ENCODE measurements around the gene TTC7B.

The TTC7B gene

DNA sequence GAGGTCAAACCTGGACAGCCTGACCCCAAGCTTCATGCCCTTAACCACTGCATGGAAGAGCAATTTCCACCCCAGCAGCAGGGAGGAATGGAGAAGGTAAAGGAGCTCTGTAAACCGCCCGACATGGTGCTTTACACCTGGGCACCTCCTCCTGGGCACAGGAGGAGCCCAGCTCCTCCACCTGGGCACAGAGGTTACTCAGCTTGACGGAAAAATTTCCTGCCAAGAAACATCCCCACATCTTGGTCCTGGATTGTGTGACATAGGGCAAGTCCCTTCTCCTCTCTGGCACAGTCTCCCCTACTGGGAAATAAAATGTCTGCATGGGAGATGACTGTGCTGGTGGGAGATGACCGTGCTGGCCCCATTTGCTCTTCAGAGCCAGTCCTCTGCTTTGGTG is 40.8 kb downstream of the TTC7B start:
- no peak for DNase-seq (ENCODE audit: low spot score)

DNA sequence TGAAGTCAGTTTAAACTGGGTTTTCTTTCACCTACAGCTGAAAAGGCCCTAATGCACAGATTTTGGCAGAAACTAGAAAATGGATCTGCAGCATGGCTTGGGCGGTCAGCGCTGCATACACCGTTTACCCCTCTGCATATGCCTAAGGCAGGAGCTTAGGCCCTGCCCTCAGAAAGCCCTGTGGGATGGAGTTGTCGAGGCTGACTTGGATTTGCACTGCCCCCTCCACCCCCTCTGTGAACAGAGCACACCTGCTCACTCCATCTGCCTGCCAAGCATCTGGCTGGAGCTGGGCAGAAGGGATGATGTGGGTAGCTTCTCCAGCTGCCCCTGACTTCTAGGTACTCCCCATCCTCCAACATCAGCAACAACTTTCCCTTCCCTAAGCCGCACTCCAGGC is 41.9 kb downstream of the TTC7B start:
- DNase-seq (ENCODE audit: low spot score): no peak

DNA sequence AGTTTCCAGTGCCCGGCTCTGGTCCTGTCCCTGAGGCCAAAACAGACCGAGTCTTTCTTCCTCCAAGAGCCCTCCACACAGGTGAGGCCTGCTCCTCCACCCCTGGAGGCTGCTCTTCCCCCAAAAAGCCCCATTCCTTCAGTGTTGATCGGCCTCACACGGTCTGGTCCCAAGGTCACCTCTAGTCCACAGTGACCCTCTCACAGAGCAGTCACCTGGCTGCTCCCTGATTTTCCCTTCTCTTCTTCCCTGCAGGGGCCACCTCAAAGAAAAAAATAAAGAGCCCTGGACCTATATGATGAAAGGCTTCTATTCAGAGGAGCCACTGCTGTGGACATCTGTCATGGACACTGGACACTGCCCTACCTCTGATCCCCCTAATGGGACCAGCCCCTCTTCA is 42.5 kb downstream of the TTC7B start:
- DNase-seq (ENCODE audit: low spot score): no peak

DNA sequence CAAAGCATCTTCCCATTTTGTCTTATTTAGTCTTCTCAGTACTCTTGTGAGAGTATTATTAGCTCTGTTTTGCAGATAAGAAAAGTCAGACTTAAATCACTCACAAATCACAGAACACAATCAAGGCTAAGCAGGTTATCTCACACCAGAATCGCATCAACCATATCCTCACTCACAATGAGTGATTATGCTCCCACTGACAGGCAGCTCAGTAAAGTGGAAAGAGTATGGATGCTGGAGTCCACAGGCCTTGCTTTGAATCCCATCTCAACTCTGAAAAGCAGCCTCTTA is 43.1 kb downstream of the TTC7B start:
- DNase-seq (ENCODE audit: low spot score): no peak

DNA sequence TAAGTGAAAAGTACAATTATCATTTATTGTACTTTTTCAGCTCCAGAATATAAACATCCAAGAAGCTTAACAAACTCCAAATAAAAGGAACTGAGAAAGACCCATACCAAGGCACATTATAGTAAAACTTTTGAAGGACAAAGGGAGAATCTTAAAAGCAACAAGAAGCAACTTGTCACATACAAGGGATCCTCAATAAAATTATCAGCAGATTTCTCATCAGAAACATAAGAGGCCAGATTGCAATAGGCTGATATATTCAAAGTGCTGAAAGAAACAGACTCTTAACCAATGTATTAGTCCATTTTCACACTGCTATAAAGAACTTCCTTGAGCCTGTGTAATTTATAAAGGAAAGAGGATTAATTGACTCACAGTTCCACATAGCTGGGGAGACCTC is 48.3 kb downstream of the TTC7B start:
- no peak for DNase-seq (ENCODE audit: low spot score)

DNA sequence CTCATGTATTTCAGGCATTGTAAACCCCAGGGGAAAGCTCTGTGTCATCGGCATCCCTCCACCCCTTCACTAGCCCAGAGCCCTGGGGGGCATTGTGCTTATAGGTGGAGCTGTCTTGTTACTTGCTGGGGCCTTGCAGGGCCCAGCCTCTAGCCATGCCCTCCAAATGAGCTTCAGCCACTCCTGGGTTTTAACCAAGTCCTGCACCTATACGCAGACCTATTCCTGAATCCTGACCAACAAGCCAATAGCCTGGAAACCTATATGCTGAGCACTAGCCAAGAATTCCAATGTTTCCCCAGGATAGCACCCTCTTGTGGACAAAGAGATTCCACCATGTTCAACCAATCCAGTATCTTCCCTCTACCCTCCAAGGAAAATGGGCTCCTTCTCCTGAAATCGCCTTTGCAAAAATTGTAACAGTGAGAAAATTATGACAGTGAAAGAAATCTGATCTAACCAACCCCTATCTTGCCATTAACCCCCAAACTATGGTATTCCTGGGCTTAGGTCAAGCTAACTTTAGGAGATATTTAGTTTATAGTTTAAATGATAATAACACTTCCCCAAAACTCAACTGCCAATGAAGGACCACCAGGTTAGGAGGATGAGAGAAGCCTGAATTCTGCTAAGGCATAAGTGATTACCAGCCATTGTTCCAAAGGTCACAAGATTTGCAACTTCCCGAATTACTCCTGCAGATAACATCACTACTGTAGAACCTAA is 55.5 kb downstream of the TTC7B start:
- DNase-seq (ENCODE audit: low spot score): peak; percentile 57

DNA sequence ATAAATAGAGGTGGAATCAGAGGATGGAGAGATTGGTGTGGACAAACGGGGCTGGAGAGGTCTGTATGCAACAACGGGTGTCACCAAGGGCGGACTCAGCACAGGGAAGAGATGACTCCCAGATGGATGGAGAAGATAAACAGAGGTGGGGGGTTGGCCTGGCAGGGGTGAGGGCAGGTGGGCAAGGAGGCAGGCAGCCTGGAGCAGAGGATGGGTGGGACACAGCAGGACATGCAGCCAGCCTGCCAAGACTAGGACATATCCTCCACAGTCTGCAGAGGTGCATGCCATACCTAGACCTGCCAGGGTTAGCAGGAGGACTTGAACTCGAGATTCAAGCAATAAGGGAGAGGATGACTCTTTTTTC is 56.2 kb downstream of the TTC7B start:
- DNase-seq (ENCODE audit: low spot score): no peak

DNA sequence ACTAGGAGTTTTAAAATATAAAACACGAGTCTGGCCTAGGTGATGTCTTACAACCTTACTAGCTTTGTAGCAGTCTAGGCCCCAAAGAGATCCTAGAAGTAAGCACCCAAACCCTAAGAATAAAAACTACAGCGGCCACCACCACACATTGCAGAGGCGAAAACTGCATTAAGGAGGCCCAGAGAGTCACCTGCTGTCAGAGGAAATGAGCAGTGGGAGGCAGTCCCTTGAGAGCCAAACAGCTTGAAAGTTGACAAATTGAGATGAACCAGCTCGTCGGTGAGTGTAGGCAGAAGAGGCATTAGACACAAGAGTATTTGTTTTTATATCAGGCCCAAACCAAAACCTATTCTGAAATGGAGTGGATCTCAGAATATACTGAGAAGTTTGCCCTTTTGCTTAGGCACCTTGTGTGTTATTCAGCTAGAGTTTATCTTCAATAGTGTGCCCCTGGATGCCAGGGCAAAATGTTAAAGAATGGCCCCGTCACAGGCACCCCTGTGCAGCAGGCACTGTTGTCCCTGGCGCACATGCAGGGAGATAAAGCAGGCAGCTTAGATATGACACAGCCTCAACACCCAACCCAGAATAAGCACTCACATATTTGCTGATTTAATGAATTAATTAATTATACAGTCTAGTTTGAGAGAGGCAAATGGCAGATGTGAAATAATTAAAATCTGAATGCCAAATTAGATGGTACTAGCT is 56.7 kb downstream of the TTC7B start:
- no peak for DNase-seq (ENCODE audit: low spot score)

DNA sequence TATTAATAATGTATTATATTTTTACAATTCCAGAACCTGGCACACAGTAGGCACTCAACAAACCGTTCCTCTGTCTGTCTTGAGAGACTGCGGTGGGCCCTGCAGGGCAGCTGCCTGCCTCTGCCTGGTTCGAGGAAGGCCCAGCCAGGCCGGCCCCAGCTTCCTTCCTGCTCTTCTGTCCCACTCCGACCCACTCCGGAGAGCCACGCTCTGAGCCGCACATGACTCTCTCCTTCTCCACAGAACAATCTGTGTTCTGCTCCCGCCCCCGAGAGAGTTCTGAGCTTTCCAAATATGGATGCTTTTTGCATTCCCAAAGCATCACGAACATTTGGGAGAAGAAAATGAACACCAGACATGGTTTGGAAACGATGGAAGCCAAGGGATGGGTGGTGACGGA is 57.3 kb downstream of the TTC7B start:
- DNase-seq (ENCODE audit: low spot score): peak; percentile 59

DNA sequence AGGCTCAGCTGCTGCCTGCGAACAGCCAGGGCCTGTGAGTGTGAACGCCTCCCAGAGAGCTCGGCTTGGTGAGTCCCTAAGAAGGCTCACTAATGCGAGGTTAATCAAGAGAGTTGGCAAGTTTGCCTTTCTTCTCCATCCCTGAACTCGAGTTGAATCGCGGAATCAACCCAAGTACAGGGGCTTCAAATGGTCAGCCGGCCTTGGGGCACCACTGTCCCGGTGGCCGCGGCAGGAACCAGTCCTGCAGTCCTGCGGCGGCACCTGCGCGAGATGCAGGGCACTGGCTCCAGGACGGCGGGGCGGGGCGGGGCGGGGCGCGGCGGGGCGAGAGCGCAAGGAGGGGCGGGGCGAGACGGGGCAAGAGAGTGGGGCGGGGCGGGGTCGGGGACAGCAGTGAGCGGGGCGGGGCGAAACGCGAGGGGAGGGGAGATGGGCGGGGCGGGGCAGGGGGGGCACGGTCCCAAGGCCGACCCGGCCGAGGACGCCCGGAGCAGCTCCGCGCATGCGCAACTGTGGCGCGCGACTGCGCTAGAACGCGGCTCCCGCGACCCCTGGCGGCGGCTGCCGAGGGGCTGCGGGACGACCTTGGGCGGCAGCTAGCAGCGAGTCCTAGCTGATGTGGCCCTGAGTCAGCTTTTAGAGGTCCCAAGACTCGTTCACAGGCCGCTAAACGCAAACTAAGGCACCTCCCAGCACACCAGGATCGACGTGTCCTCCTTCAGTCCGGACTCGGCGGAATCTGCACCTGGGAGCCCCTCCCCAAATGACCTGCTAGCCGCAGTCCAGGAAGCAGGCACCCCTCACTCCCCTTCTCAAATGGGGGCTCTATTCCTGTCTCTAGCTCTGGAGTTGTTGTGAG is 58.0 kb downstream of the TTC7B start:
- DNase-seq (ENCODE audit: low spot score): peak; percentile 93

DNA sequence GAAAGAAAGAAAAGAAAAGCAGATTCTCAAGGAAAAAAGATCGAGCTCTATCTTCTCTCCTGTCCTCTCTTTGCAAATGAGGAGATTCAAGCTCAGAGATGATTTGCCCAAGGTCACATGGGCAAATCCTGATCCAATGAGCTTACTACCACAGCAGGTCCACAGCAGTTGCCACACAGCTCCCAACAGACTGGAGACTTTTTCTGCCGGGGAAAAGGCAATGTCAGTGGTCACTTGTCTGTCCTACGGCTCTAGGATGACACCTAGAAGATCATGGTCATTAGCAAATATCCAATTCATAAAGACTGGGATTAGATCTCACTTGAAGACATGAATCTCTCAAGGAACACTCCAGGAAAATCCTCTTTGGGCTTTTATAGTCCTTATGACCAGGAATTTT is 58.8 kb downstream of the TTC7B start:
- DNase-seq (ENCODE audit: low spot score): no peak

DNA sequence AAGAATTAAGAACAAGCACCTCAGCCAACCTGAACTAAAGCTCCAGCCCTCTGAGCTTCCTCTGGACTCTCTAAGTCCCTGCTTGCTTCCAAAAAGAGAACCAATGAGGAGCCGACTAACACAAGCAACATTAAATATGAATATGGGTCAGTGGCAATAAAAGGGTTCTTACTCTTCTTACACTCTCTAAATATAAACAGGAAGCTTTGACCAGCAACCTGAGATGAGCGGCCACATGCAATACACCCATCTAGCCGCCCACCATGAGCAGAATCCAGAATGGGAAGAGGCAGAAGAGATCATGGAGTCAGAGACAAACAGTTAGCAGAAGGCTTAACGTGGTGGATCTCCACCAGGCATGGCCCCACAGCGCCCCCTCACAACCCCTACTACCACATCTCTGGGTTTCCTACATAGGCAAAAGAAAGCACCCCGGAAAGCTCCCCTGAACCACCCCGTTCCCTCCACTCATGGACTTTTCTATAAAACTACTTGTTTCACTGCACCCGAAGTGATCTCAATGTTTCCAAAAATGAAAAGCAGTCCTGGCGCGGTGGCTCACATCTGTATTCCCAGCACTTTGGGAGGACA is 59.4 kb downstream of the TTC7B start:
- DNase-seq (ENCODE audit: low spot score): no peak

DNA sequence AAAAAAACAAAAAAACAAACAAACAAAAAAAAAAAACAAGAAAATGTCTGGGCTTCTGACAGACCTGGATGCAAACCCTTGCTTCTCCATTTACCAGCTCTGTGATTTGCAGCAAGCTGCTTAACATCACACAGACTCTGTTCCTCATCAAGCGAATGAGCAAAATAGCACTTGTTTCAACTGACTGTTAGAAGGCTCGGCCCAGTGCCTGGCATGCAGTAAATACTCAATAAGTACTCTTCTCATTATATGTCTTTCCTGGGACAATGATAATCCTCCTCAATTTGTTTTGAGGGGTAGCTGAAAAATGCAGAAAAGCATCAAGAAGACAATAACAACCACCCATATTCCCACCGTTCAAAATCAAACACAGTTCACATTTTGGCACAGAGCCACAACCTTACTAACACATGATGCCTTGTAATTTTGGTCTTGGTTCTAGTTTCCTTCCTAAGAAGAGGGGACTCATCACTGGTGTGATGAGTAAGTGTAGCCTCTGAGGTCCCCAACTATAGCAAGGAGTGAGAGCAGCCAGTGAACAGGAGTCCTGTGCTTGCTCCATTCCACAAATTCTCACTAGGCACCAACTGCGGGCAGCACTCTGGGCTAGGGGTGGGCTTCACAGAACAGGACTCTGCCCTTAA is 60.4 kb downstream of the TTC7B start:
- DNase-seq (ENCODE audit: low spot score): peak; percentile 78

DNA sequence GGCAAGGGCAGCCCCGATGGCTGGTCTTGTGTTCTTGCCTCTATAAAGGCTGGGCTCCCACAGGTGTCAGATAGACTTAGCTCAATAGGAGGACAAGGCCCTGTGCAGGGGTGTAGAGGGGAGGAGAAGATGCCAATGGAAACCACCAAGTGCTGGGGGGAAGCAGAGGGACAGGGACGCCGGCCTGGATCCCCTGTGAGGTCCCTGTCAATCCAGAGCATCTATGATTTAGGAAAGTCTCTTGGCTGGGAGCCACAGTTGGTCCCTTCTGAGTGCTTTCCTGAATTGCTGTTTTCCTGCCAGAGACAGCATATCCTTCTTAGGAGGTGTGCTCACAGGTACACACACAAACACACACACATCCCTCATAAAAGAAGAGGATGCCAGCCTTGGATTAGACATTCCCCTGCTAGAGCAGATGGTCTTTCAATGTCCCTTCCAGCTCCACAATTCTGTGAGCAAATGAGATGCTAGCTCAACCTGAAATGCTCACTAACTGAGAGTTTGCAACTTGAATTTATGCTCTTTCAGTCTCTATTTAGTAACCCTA is 62.7 kb downstream of the TTC7B start:
- no peak for DNase-seq (ENCODE audit: low spot score)

DNA sequence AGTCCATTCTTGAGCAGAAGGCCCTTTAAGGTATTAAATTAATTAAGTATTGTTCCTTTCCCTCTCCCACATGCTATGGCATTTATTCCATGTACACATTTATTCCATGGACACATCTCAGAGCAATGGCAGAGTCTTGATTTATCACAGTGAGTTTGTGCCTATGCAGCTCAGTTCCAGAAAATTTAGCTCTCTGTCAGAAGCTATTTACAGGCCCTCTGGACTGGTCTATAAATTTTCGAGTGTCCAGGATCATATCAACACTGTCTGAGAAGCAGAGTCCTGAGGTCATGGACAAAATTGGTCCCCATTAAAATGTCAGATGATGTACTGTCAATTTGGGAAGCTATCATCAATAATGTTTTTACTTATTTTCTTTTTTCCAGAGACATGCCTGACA is 65.5 kb downstream of the TTC7B start:
- DNase-seq (ENCODE audit: low spot score): no peak

DNA sequence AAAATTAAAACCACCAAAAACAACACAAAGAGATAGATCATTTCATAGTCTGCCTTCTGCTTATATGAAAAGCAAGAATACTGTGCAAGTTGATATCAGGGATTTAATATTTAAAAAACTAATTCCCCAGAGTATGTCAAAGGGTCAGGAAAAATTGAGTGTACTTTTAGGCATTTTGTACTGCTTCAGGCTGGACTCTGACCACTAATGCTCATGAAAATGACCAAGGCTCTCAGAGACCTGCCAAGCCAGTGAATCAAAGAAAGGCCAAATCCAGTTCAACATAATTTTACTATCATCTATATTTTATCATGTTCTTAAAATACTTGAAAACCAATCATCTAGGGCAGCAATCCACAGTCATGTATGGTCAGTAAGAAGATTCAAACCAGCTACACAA is 66.0 kb downstream of the TTC7B start:
- no peak for DNase-seq (ENCODE audit: low spot score)

DNA sequence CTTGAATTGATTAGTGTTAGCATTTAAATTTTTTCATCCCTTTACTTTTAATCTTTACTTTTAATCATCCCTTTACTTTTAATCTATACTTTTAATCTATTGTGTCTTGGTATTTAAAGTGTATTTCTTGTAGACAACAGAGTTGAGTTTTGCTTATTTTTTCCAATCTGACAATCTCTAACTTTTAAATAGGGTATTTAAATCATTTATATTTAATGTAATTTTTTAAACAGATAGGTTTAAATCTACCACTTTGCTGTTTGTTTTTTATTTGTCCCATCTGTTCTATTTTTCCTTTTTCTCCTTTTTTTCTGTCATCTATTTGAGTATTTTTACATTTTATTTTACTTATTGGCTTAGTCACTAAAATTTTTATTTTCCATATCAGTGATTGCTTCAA is 68.3 kb downstream of the TTC7B start:
- no peak for DNase-seq (ENCODE audit: low spot score)

DNA sequence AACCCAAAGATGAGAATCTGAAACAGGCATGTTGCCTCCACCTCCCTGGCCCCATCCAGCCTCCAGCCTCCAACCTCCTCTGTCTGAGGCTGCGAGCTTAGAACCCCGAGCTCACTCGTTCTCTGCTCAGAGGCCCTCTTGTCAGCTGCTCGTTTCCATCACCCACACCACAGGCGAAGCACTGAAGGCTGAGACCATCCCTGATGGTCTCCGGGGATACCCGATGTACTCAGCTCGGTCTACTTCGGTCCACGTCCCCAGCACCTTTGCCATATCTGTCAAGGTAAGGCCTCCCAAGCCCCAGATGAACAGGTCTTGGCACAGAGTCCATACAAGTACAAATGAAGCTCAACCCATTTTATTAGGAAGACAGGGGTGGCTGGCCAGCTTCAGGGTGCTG is 72.4 kb downstream of the TTC7B start:
- no peak for DNase-seq (ENCODE audit: low spot score)

DNA sequence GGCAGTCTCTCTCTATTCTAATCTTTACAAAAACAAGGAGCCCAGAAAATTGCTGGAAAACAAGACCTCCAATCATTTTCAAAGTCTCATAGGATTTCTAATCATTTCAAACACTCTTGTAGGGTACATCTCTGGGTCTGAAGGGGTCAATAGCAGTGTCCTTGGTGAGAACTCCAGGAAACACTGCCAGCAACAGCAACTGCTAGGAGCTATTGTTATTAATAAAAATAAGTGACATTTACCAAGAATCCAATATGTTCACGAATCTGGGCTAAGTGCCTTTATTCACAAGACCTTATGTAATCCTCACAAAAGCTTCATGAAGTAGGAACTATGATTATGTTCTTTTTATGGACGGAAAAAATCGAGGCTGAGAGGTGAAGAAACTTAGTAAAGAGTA is 72.8 kb downstream of the TTC7B start:
- DNase-seq (ENCODE audit: low spot score): no peak

DNA sequence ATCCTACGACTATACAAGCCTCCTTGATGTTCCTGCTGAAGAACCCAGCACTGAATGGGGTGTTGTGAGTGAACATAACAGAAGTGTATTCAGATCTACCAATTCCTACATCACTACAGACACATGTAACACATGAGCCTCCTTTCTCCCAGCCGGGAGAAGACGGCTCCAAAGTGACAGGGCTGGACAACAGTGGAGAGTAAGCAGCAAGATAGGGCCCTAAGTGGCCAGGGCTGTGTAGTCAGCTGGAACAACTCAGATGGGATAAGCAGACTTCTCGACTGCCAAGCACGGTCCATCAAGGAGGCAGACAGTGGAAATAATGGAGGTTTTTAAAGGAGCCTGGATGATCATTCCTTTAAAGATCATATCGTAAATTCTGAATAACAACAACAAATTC is 73.5 kb downstream of the TTC7B start:
- DNase-seq (ENCODE audit: low spot score): no peak

DNA sequence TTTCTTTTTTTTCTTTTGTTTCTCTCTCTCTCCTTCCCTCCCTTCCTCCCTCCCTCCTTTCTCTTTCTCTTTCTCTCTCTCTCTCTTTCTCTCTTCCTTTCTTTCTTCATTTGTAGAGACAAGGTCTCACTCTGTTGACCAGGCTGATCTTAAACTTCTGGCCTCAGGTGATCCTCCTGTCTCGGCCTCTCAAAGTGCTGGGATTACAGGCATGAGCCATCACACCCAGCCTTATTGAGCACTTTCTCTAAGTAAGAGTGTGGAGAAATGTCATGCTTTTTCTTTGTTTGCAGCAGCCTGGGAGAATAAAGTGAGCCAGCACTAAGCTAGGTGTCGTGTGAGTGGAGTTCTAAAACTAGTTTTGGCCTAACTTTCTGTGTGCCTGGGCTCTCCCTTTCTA is 74.0 kb downstream of the TTC7B start:
- no peak for DNase-seq (ENCODE audit: low spot score)

DNA sequence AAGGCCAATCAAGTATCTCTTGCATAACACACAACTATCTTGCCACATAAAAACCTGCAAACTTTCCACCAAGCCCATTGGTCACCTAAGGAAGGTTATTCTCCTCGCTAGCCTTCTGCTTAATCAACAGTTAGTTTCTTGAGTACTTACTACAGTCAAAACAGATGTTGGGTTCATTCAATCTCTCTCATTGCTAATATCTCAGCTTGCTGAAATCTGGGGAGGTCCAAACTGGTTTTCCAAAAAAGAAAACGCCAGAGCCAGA is 74.6 kb downstream of the TTC7B start:
- no peak for DNase-seq (ENCODE audit: low spot score)
